Adipocyte (in vitro differentiated cells): ENCODE measurements around the gene UNK.
A peak's percentile ranks its signal among the peaks of the same experiment; 100 is the strongest.

Experiments
- DNase-seq: peaks from one replicate; pipeline ENCODE4 v3.0.0-alpha.2; 2015; ENCODE audit warnings: low read depth
- H3K27me3 ChIP-seq: replicated peaks from 2 replicates; pipeline ENCODE4 v1.7.0; 2013; ENCODE audit warnings: mild to moderate bottlenecking, low read length, moderate library complexity; ENCODE audit not compliant: control insufficient read depth, insufficient read depth
- H3K36me3 ChIP-seq: 2 replicates; pipeline ENCODE4 v1.7.0; 2013; ENCODE audit warnings: low read length, mild to moderate bottlenecking, moderate library complexity; ENCODE audit not compliant: control insufficient read depth, insufficient read depth, severe bottlenecking
- H3K4me1 ChIP-seq: 2 replicates; pipeline ENCODE4 v1.7.0; 2013; ENCODE audit warnings: mild to moderate bottlenecking, low read length, moderate library complexity; ENCODE audit not compliant: control insufficient read depth, insufficient read depth
- H3K4me3 ChIP-seq: 2 replicates; pipeline ENCODE4 v1.7.0; 2013; ENCODE audit warnings: mild to moderate bottlenecking, low read length, moderate library complexity
- H3K9ac ChIP-seq: 2 replicates; pipeline ENCODE4 v1.7.0; 2013; ENCODE audit warnings: mild to moderate bottlenecking, low read length, moderate library complexity
- H3K9me3 ChIP-seq: 2 replicates; pipeline ENCODE4 v1.7.0; 2013; ENCODE audit warnings: mild to moderate bottlenecking, low read length, moderate library complexity; ENCODE audit not compliant: control insufficient read depth

UNK gene

DNA sequence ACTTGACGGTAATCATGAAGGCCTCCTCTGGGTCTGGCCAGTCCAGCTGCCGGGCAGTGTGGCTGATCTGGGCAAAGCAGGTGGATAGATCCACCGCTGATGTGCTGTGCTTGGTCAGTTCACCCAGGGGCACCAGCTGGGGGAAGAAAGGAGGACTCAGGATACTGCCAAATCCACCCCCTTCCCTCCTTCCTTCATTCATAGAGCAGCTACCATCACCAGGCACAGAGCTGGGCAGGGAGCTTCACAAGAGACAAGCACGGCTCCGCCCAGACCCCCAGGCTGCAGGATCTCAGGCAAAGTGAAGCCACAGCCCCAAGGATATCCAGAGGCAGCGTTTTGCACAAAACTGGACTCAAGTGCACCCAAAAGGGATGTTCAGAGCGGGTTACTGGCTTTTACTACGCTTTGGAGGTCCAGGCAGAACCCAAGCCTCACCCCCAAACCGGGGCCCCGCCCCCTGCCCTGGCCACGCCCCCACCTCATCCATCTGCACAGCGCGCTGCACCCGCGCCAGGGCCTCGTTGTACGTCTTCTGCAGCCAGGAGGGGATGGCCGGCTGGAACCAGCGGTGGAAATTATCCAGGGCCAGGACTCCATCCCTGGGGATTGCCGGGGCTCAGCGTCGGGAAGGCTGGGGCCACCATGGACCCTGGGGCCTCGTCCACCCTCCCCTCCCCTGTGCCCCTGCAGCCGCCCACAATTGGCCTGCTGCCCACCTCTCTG is 50.5 kb downstream of the UNK start:
- Histone ChIP-seq H3K36me3 (no peaks in the 10 kb centered on the region), H3K27me3 (no peaks in the 10 kb centered on the region), H3K4me3 (no peak overlapping the region), H3K9ac (no peak overlapping the region), H3K4me1 (no peaks in the 10 kb centered on the region), H3K9me3 (no peaks in the 10 kb centered on the region)
- DNase-seq, result no peak

DNA sequence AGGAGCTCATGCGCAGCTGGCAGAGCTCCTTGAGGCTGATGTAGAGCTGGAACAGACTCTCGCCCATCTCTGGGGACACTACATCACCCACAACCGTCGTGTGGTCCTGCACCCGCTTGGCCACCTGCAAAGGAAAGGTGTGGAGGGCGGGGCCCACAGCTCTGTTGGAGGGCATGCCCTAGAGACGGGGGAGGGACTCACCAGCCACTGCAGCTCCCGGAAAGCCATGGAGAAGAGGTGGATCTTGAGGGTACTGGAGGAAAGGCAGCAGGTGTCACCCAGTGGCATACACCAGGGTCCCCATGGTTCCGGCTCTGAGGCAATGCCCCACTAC is 51.0 kb downstream of the UNK start:
- H3K27me3 ChIP-seq, result no peaks in the 10 kb centered on the region
- no peaks in the 10 kb centered on the region for H3K36me3 ChIP-seq
- no peak overlapping the region for H3K9ac ChIP-seq
- no peak overlapping the region for H3K4me3 ChIP-seq
- H3K4me1 ChIP-seq, result no peaks in the 10 kb centered on the region
- DNase-seq, result no peak
- H3K9me3 ChIP-seq, result no peaks in the 10 kb centered on the region

DNA sequence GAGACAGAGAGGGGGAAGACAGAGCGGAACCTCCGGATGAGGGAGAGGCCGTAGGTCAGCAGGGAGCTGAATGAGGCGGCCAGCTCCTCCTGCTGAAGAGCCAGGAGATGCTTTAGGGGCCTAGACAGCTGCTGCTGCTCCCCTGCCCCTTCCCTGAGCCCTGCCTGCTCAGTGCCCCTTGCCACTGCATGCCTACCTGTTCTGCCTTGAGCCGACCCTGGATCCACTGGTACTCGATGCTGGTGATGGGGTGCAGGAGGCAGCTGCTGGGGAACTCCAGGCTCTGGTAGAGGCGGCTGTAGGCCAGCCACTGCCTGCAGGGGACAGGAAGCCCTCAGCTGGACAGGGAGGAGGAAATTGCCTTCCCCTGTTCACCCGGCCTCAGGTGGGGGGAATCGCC is 52.0 kb downstream of the UNK start:
- no peak for DNase-seq
- no peak overlapping the region for H3K4me3 ChIP-seq

DNA sequence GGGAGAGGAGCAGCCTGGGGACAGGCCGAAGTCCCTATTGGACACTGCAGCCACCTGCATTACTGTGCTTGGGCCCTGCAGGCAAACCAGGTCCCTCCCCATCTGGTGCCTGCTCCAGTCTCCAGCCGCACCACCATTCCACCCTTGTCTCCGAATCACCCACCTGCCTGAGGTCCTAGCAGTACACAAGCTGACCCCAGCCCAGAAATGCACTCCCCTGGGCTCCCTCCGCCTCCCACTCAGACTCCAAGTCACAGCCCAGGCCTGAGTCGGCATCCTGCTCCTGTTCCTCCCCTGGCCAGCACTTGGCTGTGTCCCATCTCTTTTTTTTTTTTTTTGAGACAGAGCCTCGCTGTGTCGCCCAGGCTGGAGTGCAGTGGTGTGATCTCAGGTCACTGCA is 53.3 kb downstream of the UNK start:
- Histone ChIP-seq H3K9ac (no peak overlapping the region), H3K27me3 (no peaks in the 10 kb centered on the region), H3K4me1 (no peaks in the 10 kb centered on the region), H3K9me3 (no peaks in the 10 kb centered on the region), H3K36me3 (no peaks in the 10 kb centered on the region), H3K4me3 (no peak overlapping the region)
- no peak for DNase-seq

More for the DNA sequence above, 52.0 kb downstream of the UNK start:
- Histone ChIP-seq H3K36me3 (no peaks in the 10 kb centered on the region), H3K27me3 (no peaks in the 10 kb centered on the region), H3K4me1 (no peaks in the 10 kb centered on the region), H3K9me3 (no peaks in the 10 kb centered on the region), H3K9ac (no peak overlapping the region)

DNA sequence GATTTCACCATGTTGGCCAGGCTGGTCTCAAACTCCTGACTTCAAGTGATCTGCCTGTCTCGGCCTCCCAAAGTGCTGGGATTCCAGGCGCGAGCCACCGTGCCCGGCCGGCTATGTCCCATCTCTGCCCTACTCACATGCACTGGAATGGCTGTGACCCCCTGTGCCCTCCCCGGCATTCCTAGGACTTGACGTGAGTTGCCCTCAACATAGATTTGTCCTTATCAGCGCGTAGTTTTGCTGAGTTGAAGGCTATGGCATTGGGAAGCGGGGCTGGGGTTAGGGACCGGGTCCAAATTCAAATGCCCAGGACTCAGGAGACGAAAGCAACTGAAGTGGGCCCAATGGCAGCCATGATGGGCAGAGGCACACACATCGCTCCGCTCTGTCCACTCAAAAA is 53.8 kb downstream of the UNK start:
- Histone ChIP-seq H3K4me1 (no peaks in the 10 kb centered on the region), H3K9ac (no peak overlapping the region), H3K27me3 (no peaks in the 10 kb centered on the region), H3K4me3 (no peak overlapping the region), H3K36me3 (no peaks in the 10 kb centered on the region), H3K9me3 (no peaks in the 10 kb centered on the region)
- DNase-seq, result no peak

GRCh38 chr17:75839942-75840798 is 55.6 kb downstream of the UNK start:
- H3K27me3 ChIP-seq, result no peaks in the 10 kb centered on the region
- no peak overlapping the region for H3K4me3 ChIP-seq
- H3K9me3 ChIP-seq, result no peaks in the 10 kb centered on the region
- no peak for DNase-seq
- H3K36me3 ChIP-seq, result no peaks in the 10 kb centered on the region
- no peak overlapping the region for H3K9ac ChIP-seq
- peaks cover 5% of the 10 kb centered on the region for H3K4me1 ChIP-seq

GRCh38 chr17:75840799-75841164 is 56.2 kb downstream of the UNK start:
- Histone ChIP-seq H3K27me3 (no peaks in the 10 kb centered on the region), H3K36me3 (peaks cover 1% of the 10 kb centered on the region), H3K9me3 (no peaks in the 10 kb centered on the region), H3K4me1 (peaks cover 11% of the 10 kb centered on the region), H3K4me3 (no peak overlapping the region), H3K9ac (no peak overlapping the region)
- DNase-seq, result no peak

DNA sequence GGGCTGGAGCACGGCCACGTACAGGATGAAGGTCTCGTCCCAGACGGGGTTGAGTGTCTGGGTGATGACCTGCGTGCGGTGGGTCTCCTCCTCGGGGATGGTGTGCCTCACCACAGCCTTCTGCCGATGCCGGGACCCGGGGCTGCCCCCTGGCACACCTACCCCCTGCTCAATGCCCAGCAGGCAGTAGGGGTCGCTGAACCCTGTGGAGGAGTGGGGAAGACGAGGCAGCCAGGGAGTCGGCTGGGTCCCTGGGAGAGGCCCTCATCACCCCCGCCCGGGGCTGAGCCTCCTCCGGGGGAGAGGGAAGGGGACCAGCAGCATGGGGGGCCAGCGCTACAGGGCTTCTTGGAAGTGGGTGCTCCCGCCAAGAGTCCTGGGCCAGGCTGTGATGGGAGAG is 57.8 kb downstream of the UNK start:
- H3K9me3 ChIP-seq, result no peaks in the 10 kb centered on the region
- H3K9ac ChIP-seq, result no peak overlapping the region
- H3K36me3 ChIP-seq, result peaks cover 17% of the 10 kb centered on the region
- H3K4me3 ChIP-seq, result no peak overlapping the region
- peaks cover 17% of the 10 kb centered on the region for H3K4me1 ChIP-seq
- H3K27me3 ChIP-seq, result no peaks in the 10 kb centered on the region
- DNase-seq, result no peak

DNA sequence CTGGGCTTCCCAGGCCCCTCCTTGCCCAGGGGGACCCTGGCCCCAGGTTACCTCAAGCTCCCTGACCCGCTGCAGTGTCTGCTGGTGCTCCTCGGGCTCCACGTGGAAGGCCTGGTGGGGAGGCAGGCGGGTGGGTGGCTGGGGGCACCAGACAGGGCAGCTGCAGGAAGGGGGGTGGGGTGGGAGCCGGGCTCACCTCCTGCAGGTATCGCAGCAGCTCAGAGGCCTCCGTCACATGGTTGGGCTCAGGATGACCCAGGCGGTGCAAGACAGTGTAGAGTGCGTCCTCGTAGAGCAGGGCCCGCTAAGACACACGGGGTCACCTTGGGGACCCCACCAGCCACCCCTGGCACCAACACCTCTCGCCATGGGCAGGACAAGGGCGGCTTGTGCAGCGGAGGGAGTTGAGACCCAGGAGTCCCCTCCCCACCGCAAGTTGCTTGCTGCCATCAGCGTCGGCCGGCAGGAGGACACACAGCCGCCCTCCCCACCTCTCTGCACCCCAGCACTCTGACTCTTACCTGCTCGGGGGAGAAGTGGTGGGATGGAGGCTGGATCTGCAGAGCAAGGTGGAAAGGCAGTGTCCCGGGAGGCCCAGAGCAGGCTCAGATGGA is 58.5 kb downstream of the UNK start:
- no peak overlapping the region for H3K9ac ChIP-seq
- peaks cover 24% of the 10 kb centered on the region for H3K36me3 ChIP-seq
- H3K9me3 ChIP-seq, result no peaks in the 10 kb centered on the region
- no peaks in the 10 kb centered on the region for H3K27me3 ChIP-seq
- peaks cover 19% of the 10 kb centered on the region for H3K4me1 ChIP-seq
- no peak for DNase-seq
- H3K4me3 ChIP-seq, result no peak overlapping the region

DNA sequence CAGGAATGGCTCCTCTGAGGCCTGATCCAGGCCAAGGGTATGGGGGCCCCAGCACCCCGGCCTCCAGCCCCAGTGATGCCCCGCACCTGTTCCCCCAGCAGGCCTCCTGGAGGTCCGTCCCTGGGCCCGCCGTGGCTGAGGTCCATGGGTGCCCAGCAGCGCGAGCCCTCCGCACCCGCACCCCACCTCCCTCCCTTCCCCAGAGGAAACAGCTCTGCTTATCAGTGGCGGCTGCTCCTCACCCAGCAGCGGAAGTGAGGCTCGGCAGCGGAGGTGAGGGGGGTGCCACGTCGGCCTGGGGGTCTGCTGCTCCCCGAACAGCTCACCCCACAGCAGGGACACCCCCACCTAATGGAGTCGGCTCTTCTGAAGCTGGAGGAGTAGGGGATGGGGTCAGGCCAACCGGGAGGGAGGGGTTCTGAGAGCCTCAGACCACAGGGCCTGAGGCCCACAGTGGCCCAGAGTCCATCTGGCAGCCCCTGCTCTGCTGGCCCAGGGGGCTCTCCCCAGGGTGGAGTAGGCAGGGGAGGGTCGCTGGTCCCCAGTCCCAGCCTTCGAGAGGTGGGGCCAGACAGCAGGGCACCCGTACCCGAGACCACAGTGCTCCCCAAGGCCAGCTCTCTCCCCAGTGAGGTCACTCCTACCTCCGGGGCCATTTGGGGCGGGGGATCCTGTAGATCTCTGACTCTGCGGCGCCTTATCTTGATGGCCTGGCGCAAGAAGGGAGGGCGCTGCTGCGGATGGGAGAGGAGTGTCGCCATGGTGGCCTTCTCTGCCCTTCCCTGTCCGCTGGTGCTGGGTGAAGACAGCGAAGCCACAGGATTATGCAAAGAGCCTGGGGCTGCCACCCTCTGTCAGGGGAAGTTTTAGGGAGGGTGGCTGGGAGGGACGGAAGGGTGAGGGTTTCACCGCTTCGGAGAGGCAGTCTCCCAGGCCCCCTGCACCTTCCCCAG is 59.2 kb downstream of the UNK start, which contains the start of gene UNC13D:
UNC13D (minus strand) TSS at position 828 of the 953 bp plus-strand sequence; CDS start at position 761, 67 bp downstream.
- no peak for DNase-seq
- Histone ChIP-seq H3K4me1 (peaks cover 27% of the 10 kb centered on the region), H3K9me3 (no peaks in the 10 kb centered on the region), H3K4me3 (no peak within 1 kb of the TSS), H3K9ac (peak within 1 kb of the TSS; percentile 8), H3K36me3 (peaks cover 31% of the 10 kb centered on the region), H3K27me3 (no peaks in the 10 kb centered on the region)
